ENCODE data around the gene GALP.

DNA sequence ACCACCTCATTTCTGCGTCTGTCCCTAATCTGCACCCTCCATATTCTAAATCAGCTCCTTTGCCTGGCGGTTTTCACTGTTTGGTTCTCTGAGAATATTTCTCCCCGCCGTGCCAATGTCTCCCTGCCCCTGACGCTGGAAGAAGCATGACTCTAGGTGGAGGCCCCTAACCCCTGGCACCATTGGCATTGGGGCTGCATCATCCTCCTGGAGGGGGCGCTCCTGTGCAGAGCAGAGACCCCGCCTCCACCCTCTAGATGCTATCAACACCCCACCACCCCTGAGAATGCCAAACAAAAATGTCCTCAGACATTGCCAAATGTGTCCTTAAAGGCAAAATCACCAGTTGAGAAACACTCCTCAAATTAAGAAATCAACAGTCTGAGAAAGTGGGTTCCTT lies 15.3 kb downstream of the GALP start:
- TF ChIP-seq, protein P1, sequence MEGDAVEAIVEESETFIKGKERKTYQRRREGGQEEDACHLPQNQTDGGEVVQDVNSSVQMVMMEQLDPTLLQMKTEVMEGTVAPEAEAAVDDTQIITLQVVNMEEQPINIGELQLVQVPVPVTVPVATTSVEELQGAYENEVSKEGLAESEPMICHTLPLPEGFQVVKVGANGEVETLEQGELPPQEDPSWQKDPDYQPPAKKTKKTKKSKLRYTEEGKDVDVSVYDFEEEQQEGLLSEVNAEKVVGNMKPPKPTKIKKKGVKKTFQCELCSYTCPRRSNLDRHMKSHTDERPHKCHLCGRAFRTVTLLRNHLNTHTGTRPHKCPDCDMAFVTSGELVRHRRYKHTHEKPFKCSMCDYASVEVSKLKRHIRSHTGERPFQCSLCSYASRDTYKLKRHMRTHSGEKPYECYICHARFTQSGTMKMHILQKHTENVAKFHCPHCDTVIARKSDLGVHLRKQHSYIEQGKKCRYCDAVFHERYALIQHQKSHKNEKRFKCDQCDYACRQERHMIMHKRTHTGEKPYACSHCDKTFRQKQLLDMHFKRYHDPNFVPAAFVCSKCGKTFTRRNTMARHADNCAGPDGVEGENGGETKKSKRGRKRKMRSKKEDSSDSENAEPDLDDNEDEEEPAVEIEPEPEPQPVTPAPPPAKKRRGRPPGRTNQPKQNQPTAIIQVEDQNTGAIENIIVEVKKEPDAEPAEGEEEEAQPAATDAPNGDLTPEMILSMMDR (IDR thresholded peaks at IDR 0.05; ENCODE audit: insufficient read depth, low read length, poor library complexity, severe bottlenecking), result no peak
- no peak for TF ChIP-seq EZH2phosphoT487 (conservative IDR thresholded peaks at IDR 0.05; ENCODE audit: low read length)

Data from SU-DHL-6 (cell line).